ENCODE measurements around the gene EARS2. TPM values are rescaled to one million over a fixed set of nuclear protein-coding genes. Genes with fewer than 3 reads are reported as not detected.

Gene EARS2
- polyA plus RNA-seq, 1 donor (not counting 4 experiments of a cell fraction or from before 2014, with no cell fraction given): 32.7 TPM

DNA sequence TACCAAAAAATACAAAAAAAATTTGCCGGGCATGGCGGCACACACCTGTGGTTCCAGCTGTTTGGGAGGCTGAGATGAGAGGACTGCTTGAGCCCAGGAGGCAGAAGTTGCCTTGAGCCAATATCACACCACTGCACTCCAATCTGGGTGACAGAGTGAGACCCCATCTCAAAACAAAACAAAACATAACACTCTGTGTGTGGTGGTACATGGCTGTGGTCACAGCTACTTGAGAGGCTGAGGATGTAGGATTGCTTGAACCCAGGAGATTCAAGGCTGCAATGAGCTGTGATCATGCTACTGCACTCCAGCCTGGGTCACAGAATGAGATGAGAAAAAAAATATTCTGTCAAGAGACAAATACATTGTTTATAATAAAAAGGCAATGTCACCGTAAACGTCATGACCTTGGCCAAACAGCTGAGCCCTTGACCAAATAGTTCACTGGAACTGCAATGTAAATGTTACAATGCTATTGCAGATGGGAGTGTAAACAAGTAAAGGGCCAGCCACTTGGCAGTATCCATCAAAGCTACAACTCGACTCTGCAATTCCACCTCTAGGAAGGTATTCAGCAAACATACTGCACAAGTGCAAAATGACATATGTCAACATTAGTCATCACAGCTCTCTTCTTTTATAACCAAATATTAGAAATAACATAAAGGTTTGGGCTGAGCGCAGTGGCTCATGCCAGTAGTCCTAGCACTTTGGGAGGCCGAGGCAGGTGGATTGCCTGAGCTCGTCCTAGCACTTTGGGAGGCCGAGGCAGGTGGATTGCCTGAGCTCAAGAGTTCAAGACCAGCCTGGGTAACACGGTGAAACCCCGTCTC is 16.9 kb downstream of the EARS2 start:
- no peaks in the 10 kb centered on the region for H3K9me3 ChIP-seq (ENCODE audit: control insufficient read depth, low read depth, low read length)
- dilution Hi-C loops (cut with MboI; ENCODE audit: extremely low pct_ligation_motif_present, low sequenced_read_pairs): no loop called here
- H3K9me1 ChIP-seq (ENCODE audit: control insufficient read depth, extremely low read depth, insufficient read depth, low read length): no peaks in the 10 kb centered on the region
- H4K20me1 ChIP-seq (ENCODE audit: control insufficient read depth, extremely low read depth, insufficient read depth, low read length): no peaks in the 10 kb centered on the region
- H3K36me3 ChIP-seq (ENCODE audit: control insufficient read depth in 2 of 2, extremely low read depth in 1 of 2, insufficient read depth in 2 of 2, low read length in 2 of 2): peaks cover 6 to 29% of the 10 kb centered on the region in 2 experiments
- no peak overlapping the region for H3K4me2 ChIP-seq (ENCODE audit: control insufficient read depth, extremely low read depth, insufficient read depth, low read depth, low read length)
- peak; percentile 68 for FAIRE-seq
- H3K9ac ChIP-seq (ENCODE audit: control insufficient read depth, extremely low read depth, insufficient read depth, low read length): no peak overlapping the region
- H3K4me3 ChIP-seq (ENCODE audit: control insufficient read depth in 2 of 3, extremely low read depth in 1 of 3, insufficient read depth in 2 of 3, low read depth in 1 of 3, low read length in 3 of 3): no peak overlapping the region
- no peaks in the 10 kb centered on the region for H3K27me3 ChIP-seq (ENCODE audit: control insufficient read depth, extremely low read depth, insufficient read depth, low read length)
- H3K79me2 ChIP-seq (ENCODE audit: control insufficient read depth, insufficient read depth, low read length): no peaks in the 10 kb centered on the region
- no peak for DNase-seq (ENCODE audit: low read depth, low spot score)
- no peak for TF ChIP-seq EZH2 (IDR thresholded peaks at IDR 0.05; ENCODE audit: low read length)
- TF ChIP-seq, protein P1, sequence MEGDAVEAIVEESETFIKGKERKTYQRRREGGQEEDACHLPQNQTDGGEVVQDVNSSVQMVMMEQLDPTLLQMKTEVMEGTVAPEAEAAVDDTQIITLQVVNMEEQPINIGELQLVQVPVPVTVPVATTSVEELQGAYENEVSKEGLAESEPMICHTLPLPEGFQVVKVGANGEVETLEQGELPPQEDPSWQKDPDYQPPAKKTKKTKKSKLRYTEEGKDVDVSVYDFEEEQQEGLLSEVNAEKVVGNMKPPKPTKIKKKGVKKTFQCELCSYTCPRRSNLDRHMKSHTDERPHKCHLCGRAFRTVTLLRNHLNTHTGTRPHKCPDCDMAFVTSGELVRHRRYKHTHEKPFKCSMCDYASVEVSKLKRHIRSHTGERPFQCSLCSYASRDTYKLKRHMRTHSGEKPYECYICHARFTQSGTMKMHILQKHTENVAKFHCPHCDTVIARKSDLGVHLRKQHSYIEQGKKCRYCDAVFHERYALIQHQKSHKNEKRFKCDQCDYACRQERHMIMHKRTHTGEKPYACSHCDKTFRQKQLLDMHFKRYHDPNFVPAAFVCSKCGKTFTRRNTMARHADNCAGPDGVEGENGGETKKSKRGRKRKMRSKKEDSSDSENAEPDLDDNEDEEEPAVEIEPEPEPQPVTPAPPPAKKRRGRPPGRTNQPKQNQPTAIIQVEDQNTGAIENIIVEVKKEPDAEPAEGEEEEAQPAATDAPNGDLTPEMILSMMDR (optimal IDR thresholded peaks at IDR 0.05 in 1 of 3, IDR thresholded peaks at IDR 0.05 in 1 of 3, conservative IDR thresholded peaks at IDR 0.05 in 1 of 3; ENCODE audit: extremely low read depth in 1 of 3, insufficient read depth in 2 of 3, low read length in 3 of 3): no peak
- no peak overlapping the region for H2AFZ ChIP-seq (ENCODE audit: control insufficient read depth, low read length)
- H3K27ac ChIP-seq (ENCODE audit: control insufficient read depth, insufficient read depth, low read length): no peak overlapping the region
- H3K4me1 ChIP-seq (ENCODE audit: control insufficient read depth, extremely low read depth, insufficient read depth, low read length): peaks cover 25% of the 10 kb centered on the region

DNA sequence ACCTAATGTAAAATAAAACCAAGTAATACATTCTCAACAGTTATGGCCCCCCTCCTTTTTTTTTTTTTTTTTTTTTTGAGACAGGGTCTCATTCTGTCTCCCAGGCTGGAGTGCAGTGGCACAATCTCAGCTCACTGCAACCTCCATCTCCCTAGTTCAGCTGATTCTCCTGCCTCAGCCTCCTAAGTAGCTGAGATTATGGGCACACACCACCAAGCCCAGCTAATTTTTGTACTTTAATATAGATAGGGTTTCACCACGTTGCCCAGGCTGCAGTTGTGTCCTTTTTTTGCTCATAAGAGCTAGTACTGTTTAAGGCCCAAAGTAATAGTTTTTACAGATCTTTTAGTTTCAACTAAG is 18.3 kb downstream of the EARS2 start:
- DNase-seq (ENCODE audit: low read depth, low spot score) (no peak), FAIRE-seq (no peak)
- Histone ChIP-seq H3K79me2 (ENCODE audit: control insufficient read depth, insufficient read depth, low read length) (no peaks in the 10 kb centered on the region), H3K9me1 (ENCODE audit: control insufficient read depth, extremely low read depth, insufficient read depth, low read length) (no peaks in the 10 kb centered on the region), H4K20me1 (ENCODE audit: control insufficient read depth, extremely low read depth, insufficient read depth, low read length) (no peaks in the 10 kb centered on the region), H3K9ac (ENCODE audit: control insufficient read depth, extremely low read depth, insufficient read depth, low read length) (no peak overlapping the region), H3K36me3 (ENCODE audit: control insufficient read depth in 2 of 2, extremely low read depth in 1 of 2, insufficient read depth in 2 of 2, low read length in 2 of 2) (peaks cover 13 to 29% of the 10 kb centered on the region in 2 experiments), H3K4me3 (ENCODE audit: control insufficient read depth in 2 of 3, extremely low read depth in 1 of 3, insufficient read depth in 2 of 3, low read depth in 1 of 3, low read length in 3 of 3) (no peak overlapping the region), H3K4me1 (ENCODE audit: control insufficient read depth, extremely low read depth, insufficient read depth, low read length) (peaks cover 25% of the 10 kb centered on the region), H3K9me3 (ENCODE audit: control insufficient read depth, low read depth, low read length) (no peaks in the 10 kb centered on the region), H3K27ac (ENCODE audit: control insufficient read depth, insufficient read depth, low read length) (peak overlapping the region; percentile 61), H3K27me3 (ENCODE audit: control insufficient read depth, extremely low read depth, insufficient read depth, low read length) (no peaks in the 10 kb centered on the region), H3K4me2 (ENCODE audit: control insufficient read depth, extremely low read depth, insufficient read depth, low read depth, low read length) (peak overlapping the region; percentile 22), H2AFZ (ENCODE audit: control insufficient read depth, low read length) (no peak overlapping the region)
- dilution Hi-C loops (cut with MboI; ENCODE audit: extremely low pct_ligation_motif_present, low sequenced_read_pairs): no loop called here
- TF ChIP-seq, protein P1 (optimal IDR thresholded peaks at IDR 0.05 in 1 of 3, IDR thresholded peaks at IDR 0.05 in 1 of 3, conservative IDR thresholded peaks at IDR 0.05 in 1 of 3; ENCODE audit: extremely low read depth in 1 of 3, insufficient read depth in 2 of 3, low read length in 3 of 3): no peak
- TF ChIP-seq EZH2 (IDR thresholded peaks at IDR 0.05; ENCODE audit: low read length): no peak
